Endodermal cell (in vitro differentiated cells): ENCODE data around the gene FAM151B. TPM values are rescaled to one million over a fixed set of nuclear protein-coding genes. Genes with fewer than 3 reads are reported as not detected.

Experiments used
- DNase-seq: peaks from one replicate; pipeline ENCODE4 v3.0.0-alpha.2; 2017
- H3K27ac ChIP-seq: 2 replicates; pipeline ENCODE4 v1.5.1; 2013; ENCODE audit warnings: mild to moderate bottlenecking, low read depth, low read length, moderate library complexity
- H3K27me3 ChIP-seq: 2 replicates; pipeline ENCODE4 v1.6.1; 2013; ENCODE audit warnings: mild to moderate bottlenecking, low read length, moderate library complexity; ENCODE audit not compliant: insufficient read depth, control insufficient read depth, poor library complexity, severe bottlenecking
- H3K36me3 ChIP-seq: 2 replicates; pipeline ENCODE4 v1.7.0; 2013; ENCODE audit warnings: mild to moderate bottlenecking, low read length, moderate library complexity; ENCODE audit not compliant: control insufficient read depth, insufficient read depth
- H3K4me1 ChIP-seq: one replicate; pipeline ENCODE4 v1.7.0; 2013; ENCODE audit warnings: low read length; ENCODE audit not compliant: control insufficient read depth, insufficient read depth
- H3K4me3 ChIP-seq: 2 replicates; pipeline ENCODE4 v1.5.1; 2013; ENCODE audit warnings: mild to moderate bottlenecking, low read length, moderate library complexity
- H3K9ac ChIP-seq: 2 replicates; pipeline ENCODE4 v1.6.1; 2013; ENCODE audit warnings: mild to moderate bottlenecking, low read length, moderate library complexity; ENCODE audit not compliant: poor library complexity, severe bottlenecking; ENCODE audit errors: extremely low read depth
- H3K9me3 ChIP-seq: 2 replicates; pipeline ENCODE4 v1.6.1; 2013; ENCODE audit warnings: mild to moderate bottlenecking, low read length, moderate library complexity; ENCODE audit not compliant: control insufficient read depth
- H3K27ac Mint-ChIP-seq: 2 replicates; pipeline ENCODE4 v1.8.0; 2020; ENCODE audit warnings: mixed read lengths
- H3K27me3 Mint-ChIP-seq: 2 replicates; pipeline ENCODE4 v1.8.0; 2021; ENCODE audit warnings: mild to moderate bottlenecking, mixed read lengths; ENCODE audit not compliant: insufficient read depth
- H3K36me3 Mint-ChIP-seq: 2 replicates; pipeline ENCODE4 v1.8.0; 2020; ENCODE audit warnings: low read depth, mixed read lengths
- H3K4me1 Mint-ChIP-seq: 2 replicates; pipeline ENCODE4 v1.8.0; 2020; ENCODE audit warnings: mixed read lengths
- H3K4me3 Mint-ChIP-seq: 2 replicates; pipeline ENCODE4 v1.8.0; 2020; ENCODE audit warnings: mild to moderate bottlenecking, moderate library complexity, mixed read lengths
- H3K9me3 Mint-ChIP-seq: 2 replicates; pipeline ENCODE4 v1.8.0; 2020; ENCODE audit warnings: mild to moderate bottlenecking, mixed read lengths
- WGBS, 2 experiments: methylation state at CpG; one replicate each; pipeline versions ENCODE4 v1.1.5 to v1.1.7; 2013; ENCODE audit warnings: missing lambda C conversion rate in 2 of 2, mixed read lengths in 1 of 2; ENCODE audit not compliant: insufficient coverage in 1 of 2, insufficient read length in 1 of 2; 5-methylcytosine and 5-hydroxymethylcytosine counted together
- total RNA-seq, 2 donors: library from RNA; stranded (reverse); fragmentation: NEBNext Ultra II Directional in 1 of 2; extraction: Animal tissue kit (Norgen Biotek cat#: 25700) in 1 of 2; gene quantifications; 2 replicates in 1 of 2; 3 replicates in 1 of 2; pipeline ENCODE4 v1.2.1, GENCODE V29; 2021
- TF ChIP-seq, protein P1 (sequence below): fragments of 200-600 bp; sonication (generic); conservative IDR thresholded peaks from 2 replicates; pipeline ENCODE4 v1.5.0; 2021; ENCODE audit warnings: antibody characterized with exemption, mild to moderate bottlenecking

The FAM151B gene
- total RNA-seq, 2 donors from 2014 or later = 1.2 to 1.5 TPM

DNA sequence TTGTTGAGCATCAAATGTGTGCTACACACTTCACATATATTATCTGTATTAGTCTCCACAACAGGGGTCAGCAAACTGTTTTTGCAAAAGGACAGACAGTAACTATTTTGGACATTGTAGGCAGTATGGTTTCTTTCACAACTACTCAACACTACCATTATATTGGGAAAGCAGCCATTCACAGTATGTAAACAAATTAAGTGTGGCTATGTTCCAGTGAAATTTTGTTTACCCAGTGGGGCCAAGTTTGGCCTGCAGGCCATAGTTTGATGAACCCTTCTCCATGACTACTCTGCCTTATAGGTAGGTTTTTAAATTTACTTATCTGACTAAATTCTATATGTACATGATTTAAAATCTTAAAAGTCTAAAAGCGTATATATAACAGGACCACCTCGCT is 13.0 kb upstream of the FAM151B start:
- Mint-ChIP-seq H3K27me3 (no peaks in the 10 kb centered on the region), H3K36me3 (peaks cover 75% of the 10 kb centered on the region)

DNA sequence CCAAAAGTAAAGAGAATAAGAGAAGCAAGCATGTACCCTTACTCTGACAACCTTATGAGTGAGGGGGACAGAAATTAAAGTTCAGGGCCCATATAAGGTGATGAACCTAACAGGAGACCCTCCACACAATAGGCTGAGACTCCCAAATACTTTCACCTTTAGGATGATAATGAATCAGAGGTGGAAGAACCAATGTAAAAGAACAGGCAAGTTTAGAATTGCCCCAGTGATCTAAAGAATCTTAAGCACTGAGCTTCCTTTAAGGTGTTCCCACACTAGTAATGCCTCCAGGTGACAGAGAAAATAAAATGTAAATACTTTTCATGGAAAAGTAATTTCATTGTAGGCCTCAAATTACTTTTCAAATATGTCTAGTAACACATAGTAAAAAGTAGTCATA is 8.2 kb upstream of the FAM151B start:
- Mint-ChIP-seq H3K27ac (no peak overlapping the region), H3K27me3 (no peaks in the 10 kb centered on the region), H3K36me3 (peaks cover 66% of the 10 kb centered on the region), H3K4me3 (no peak overlapping the region), H3K4me1 (peaks cover 2% of the 10 kb centered on the region), H3K9me3 (peaks cover 29% of the 10 kb centered on the region)
- no peak for DNase-seq
- H3K4me3 ChIP-seq = no peak overlapping the region
- H3K9me3 ChIP-seq = peaks cover 19% of the 10 kb centered on the region
- TF ChIP-seq, protein P1, sequence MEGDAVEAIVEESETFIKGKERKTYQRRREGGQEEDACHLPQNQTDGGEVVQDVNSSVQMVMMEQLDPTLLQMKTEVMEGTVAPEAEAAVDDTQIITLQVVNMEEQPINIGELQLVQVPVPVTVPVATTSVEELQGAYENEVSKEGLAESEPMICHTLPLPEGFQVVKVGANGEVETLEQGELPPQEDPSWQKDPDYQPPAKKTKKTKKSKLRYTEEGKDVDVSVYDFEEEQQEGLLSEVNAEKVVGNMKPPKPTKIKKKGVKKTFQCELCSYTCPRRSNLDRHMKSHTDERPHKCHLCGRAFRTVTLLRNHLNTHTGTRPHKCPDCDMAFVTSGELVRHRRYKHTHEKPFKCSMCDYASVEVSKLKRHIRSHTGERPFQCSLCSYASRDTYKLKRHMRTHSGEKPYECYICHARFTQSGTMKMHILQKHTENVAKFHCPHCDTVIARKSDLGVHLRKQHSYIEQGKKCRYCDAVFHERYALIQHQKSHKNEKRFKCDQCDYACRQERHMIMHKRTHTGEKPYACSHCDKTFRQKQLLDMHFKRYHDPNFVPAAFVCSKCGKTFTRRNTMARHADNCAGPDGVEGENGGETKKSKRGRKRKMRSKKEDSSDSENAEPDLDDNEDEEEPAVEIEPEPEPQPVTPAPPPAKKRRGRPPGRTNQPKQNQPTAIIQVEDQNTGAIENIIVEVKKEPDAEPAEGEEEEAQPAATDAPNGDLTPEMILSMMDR = no peak
- no peak overlapping the region for H3K9ac ChIP-seq
- H3K36me3 ChIP-seq = peaks cover 64% of the 10 kb centered on the region
- no peak overlapping the region for H3K27ac ChIP-seq
- H3K27me3 ChIP-seq = no peaks in the 10 kb centered on the region
- no peaks in the 10 kb centered on the region for H3K4me1 ChIP-seq

More for the DNA sequence above, 13.0 kb upstream of the FAM151B start:
- H3K36me3 ChIP-seq = peaks cover 79% of the 10 kb centered on the region
- Mint-ChIP-seq H3K9me3 (peaks cover 21% of the 10 kb centered on the region), H3K4me1 (peaks cover 5% of the 10 kb centered on the region), H3K4me3 (no peak overlapping the region), H3K27ac (no peak overlapping the region)
- no peak for DNase-seq
- H3K9ac ChIP-seq = no peak overlapping the region
- no peaks in the 10 kb centered on the region for H3K27me3 ChIP-seq
- peaks cover 21% of the 10 kb centered on the region for H3K9me3 ChIP-seq
- H3K4me3 ChIP-seq = no peak overlapping the region
- WGBS, 2 experiments = 71 to 97% methylated on average over 1 to 2 of the region's 2 CpGs
- no peak overlapping the region for H3K27ac ChIP-seq
- TF ChIP-seq, protein P1 = no peak
- no peaks in the 10 kb centered on the region for H3K4me1 ChIP-seq

DNA sequence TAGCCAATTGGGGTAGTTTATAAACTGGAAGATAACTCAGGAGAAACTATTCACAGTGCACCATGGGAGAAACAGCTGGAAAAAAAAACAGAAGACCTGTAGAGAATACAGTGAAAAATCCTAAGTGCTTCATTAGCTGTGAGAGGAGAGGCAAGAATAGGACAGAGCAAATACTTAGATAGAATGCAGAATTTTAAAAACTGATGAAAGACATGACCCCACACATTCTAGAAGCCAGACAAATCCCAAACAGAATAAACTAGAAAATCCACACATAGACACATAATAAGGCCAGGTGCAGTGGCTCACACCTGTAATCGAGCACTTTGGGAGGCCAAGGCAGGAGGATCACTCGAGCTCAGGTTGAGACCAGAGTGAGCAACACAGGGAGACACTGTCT is 7.5 kb upstream of the FAM151B start:
- H3K27me3 ChIP-seq = no peaks in the 10 kb centered on the region
- H3K27ac ChIP-seq = no peak overlapping the region
- peaks cover 57% of the 10 kb centered on the region for H3K36me3 ChIP-seq
- Mint-ChIP-seq H3K36me3 (peaks cover 66% of the 10 kb centered on the region), H3K27me3 (no peaks in the 10 kb centered on the region), H3K4me1 (no peaks in the 10 kb centered on the region), H3K4me3 (no peak overlapping the region), H3K9me3 (peaks cover 33% of the 10 kb centered on the region), H3K27ac (no peak overlapping the region)
- no peak for DNase-seq
- WGBS, 2 experiments = 93 to 95% methylated on average over 2 of the region's 2 CpGs
- no peak overlapping the region for H3K4me3 ChIP-seq
- TF ChIP-seq, protein P1 = no peak
- H3K4me1 ChIP-seq = no peaks in the 10 kb centered on the region
- H3K9me3 ChIP-seq = peaks cover 19% of the 10 kb centered on the region
- H3K9ac ChIP-seq = no peak overlapping the region
